ENCODE data around the gene TUBGCP2.

Gene TUBGCP2

GRCh38 chr10:133353988-133354605, 45.4 kb upstream of the TUBGCP2 start:
- no peak overlapping the region for H3K9ac ChIP-seq (ENCODE audit: insufficient read length)
- H3K9me3 ChIP-seq (ENCODE audit: low read depth, low read length), result no peaks in the 10 kb centered on the region
- H3K4me3 ChIP-seq, result no peak overlapping the region
- no peak overlapping the region for H3K27ac ChIP-seq
- DNase-seq (ENCODE audit: low read depth, low spot score), result no peak
- no peaks in the 10 kb centered on the region for H3K36me3 ChIP-seq (ENCODE audit: insufficient read depth, low read length)
- TF ChIP-seq FOXP2 (optimal IDR thresholded peaks at IDR 0.05; ENCODE audit: control extremely low read depth, extremely low read length, insufficient read depth), result no peak
- TF ChIP-seq POLR2AphosphoS5 (IDR thresholded peaks at IDR 0.05; ENCODE audit: borderline replicate concordance, low read depth, low read length), result no peak
- TF ChIP-seq EZH2 (IDR thresholded peaks at IDR 0.05), result no peak

- TF ChIP-seq EZH2 (IDR thresholded peaks at IDR 0.05) (no peak), FOXP2 (optimal IDR thresholded peaks at IDR 0.05; ENCODE audit: control extremely low read depth, extremely low read length, insufficient read depth) (no peak), POLR2AphosphoS5 (IDR thresholded peaks at IDR 0.05; ENCODE audit: borderline replicate concordance, low read depth, low read length) (no peak)
- Histone ChIP-seq H3K36me3 (ENCODE audit: insufficient read depth, low read length) (no peaks in the 10 kb centered on the region), H3K4me3 (no peak overlapping the region), H3K9me3 (ENCODE audit: low read depth, low read length) (no peaks in the 10 kb centered on the region), H3K9ac (ENCODE audit: insufficient read length) (no peak overlapping the region), H3K27ac (no peak overlapping the region)
- no peak for DNase-seq (ENCODE audit: low read depth, low spot score)
These were observed 44.7 kb upstream of the TUBGCP2 start for GRCh38 chr10:133353202-133353959.

- DNase-seq (ENCODE audit: low read depth, low spot score), result no peak
- TF ChIP-seq FOXP2 (optimal IDR thresholded peaks at IDR 0.05; ENCODE audit: control extremely low read depth, extremely low read length, insufficient read depth), result no peak
- no peak for TF ChIP-seq EZH2 (IDR thresholded peaks at IDR 0.05)
- TF ChIP-seq POLR2AphosphoS5 (IDR thresholded peaks at IDR 0.05; ENCODE audit: borderline replicate concordance, low read depth, low read length), result no peak
These were observed 43.0 kb upstream of the TUBGCP2 start for GRCh38 chr10:133351408-133352318.

GRCh38 chr10:133350950-133351329, 42.3 kb upstream of the TUBGCP2 start:
- no peak overlapping the region for H3K27ac ChIP-seq
- no peak overlapping the region for H3K4me3 ChIP-seq
- no peaks in the 10 kb centered on the region for H3K9me3 ChIP-seq (ENCODE audit: low read depth, low read length)
- no peak for DNase-seq (ENCODE audit: low read depth, low spot score)
- TF ChIP-seq FOXP2 (optimal IDR thresholded peaks at IDR 0.05; ENCODE audit: control extremely low read depth, extremely low read length, insufficient read depth) (no peak), EZH2 (IDR thresholded peaks at IDR 0.05) (no peak), POLR2AphosphoS5 (IDR thresholded peaks at IDR 0.05; ENCODE audit: borderline replicate concordance, low read depth, low read length) (no peak)
- H3K36me3 ChIP-seq (ENCODE audit: insufficient read depth, low read length), result no peaks in the 10 kb centered on the region
- no peak overlapping the region for H3K9ac ChIP-seq (ENCODE audit: insufficient read length)

More at GRCh38 chr10:133351408-133352318, 43.0 kb upstream of the TUBGCP2 start:
- H3K9ac ChIP-seq (ENCODE audit: insufficient read length), result no peak overlapping the region
- H3K9me3 ChIP-seq (ENCODE audit: low read depth, low read length), result no peaks in the 10 kb centered on the region
- H3K4me3 ChIP-seq, result no peak overlapping the region
- no peak overlapping the region for H3K27ac ChIP-seq
- H3K36me3 ChIP-seq (ENCODE audit: insufficient read depth, low read length), result no peaks in the 10 kb centered on the region

GRCh38 chr10:133350283-133350949, 41.7 kb upstream of the TUBGCP2 start:
- H3K9ac ChIP-seq (ENCODE audit: insufficient read length), result no peak overlapping the region
- H3K36me3 ChIP-seq (ENCODE audit: insufficient read depth, low read length), result no peaks in the 10 kb centered on the region
- no peak overlapping the region for H3K27ac ChIP-seq
- TF ChIP-seq EZH2 (IDR thresholded peaks at IDR 0.05) (no peak), POLR2AphosphoS5 (IDR thresholded peaks at IDR 0.05; ENCODE audit: borderline replicate concordance, low read depth, low read length) (no peak), FOXP2 (optimal IDR thresholded peaks at IDR 0.05; ENCODE audit: control extremely low read depth, extremely low read length, insufficient read depth) (no peak)
- H3K4me3 ChIP-seq, result no peak overlapping the region
- DNase-seq (ENCODE audit: low read depth, low spot score), result no peak
- H3K9me3 ChIP-seq (ENCODE audit: low read depth, low read length), result no peaks in the 10 kb centered on the region

- no peak for TF ChIP-seq EZH2 (IDR thresholded peaks at IDR 0.05)
- no peak for TF ChIP-seq POLR2AphosphoS5 (IDR thresholded peaks at IDR 0.05; ENCODE audit: borderline replicate concordance, low read depth, low read length)
- TF ChIP-seq FOXP2 (optimal IDR thresholded peaks at IDR 0.05; ENCODE audit: control extremely low read depth, extremely low read length, insufficient read depth), result no peak
- Histone ChIP-seq H3K4me3 (no peak overlapping the region), H3K9me3 (ENCODE audit: low read depth, low read length) (no peaks in the 10 kb centered on the region), H3K27ac (no peak overlapping the region), H3K9ac (ENCODE audit: insufficient read length) (no peak overlapping the region), H3K36me3 (ENCODE audit: insufficient read depth, low read length) (no peaks in the 10 kb centered on the region)
- no peak for DNase-seq (ENCODE audit: low read depth, low spot score)
These were observed 40.9 kb upstream of the TUBGCP2 start for GRCh38 chr10:133349577-133350011.

- H3K9me3 ChIP-seq (ENCODE audit: low read depth, low read length), result no peaks in the 10 kb centered on the region
- no peak overlapping the region for H3K27ac ChIP-seq
- H3K36me3 ChIP-seq (ENCODE audit: insufficient read depth, low read length), result no peaks in the 10 kb centered on the region
- TF ChIP-seq FOXP2 (optimal IDR thresholded peaks at IDR 0.05; ENCODE audit: control extremely low read depth, extremely low read length, insufficient read depth) (no peak), POLR2AphosphoS5 (IDR thresholded peaks at IDR 0.05; ENCODE audit: borderline replicate concordance, low read depth, low read length) (no peak), EZH2 (IDR thresholded peaks at IDR 0.05) (no peak)
- H3K9ac ChIP-seq (ENCODE audit: insufficient read length), result no peak overlapping the region
- no peak for DNase-seq (ENCODE audit: low read depth, low spot score)
- no peak overlapping the region for H3K4me3 ChIP-seq
These were observed 40.5 kb upstream of the TUBGCP2 start for GRCh38 chr10:133349160-133349568.

Measured in SK-N-MC (cell line).